Measurements from ENCODE around the gene CNBP.

DNA sequence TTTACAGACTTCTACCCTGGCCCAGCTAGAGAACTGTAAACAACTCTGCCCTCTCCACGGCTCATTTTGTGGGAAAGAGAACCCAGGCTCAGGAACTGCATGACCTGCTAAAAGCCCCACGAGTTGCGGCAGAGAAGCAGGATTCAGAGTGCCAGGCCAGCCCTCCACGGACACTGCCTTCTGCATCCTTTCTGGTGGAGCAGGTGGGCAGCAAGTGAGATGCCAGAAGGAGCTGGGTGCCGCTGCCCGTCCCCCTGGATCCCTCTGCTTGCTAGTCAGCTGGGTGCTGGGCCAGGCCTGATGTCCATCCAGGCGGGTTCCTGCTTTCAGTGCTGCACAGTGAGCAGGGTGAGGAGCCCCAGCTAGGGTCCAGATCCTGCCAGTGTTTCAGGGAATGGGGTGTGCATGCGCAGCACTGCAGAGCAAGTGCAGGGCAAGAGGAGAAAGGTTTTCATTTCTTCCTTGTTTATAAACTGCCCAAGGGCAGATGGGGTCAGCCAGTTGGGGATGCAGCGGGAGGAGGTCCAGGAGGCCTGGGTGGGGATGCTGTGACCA lies 56.9 kb downstream of the CNBP start:
- TF ChIP-seq, protein P1, sequence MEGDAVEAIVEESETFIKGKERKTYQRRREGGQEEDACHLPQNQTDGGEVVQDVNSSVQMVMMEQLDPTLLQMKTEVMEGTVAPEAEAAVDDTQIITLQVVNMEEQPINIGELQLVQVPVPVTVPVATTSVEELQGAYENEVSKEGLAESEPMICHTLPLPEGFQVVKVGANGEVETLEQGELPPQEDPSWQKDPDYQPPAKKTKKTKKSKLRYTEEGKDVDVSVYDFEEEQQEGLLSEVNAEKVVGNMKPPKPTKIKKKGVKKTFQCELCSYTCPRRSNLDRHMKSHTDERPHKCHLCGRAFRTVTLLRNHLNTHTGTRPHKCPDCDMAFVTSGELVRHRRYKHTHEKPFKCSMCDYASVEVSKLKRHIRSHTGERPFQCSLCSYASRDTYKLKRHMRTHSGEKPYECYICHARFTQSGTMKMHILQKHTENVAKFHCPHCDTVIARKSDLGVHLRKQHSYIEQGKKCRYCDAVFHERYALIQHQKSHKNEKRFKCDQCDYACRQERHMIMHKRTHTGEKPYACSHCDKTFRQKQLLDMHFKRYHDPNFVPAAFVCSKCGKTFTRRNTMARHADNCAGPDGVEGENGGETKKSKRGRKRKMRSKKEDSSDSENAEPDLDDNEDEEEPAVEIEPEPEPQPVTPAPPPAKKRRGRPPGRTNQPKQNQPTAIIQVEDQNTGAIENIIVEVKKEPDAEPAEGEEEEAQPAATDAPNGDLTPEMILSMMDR (IDR thresholded peaks at IDR 0.05): no peak
- no peak for TF ChIP-seq POLR2A (IDR thresholded peaks at IDR 0.05)
